Measurements from ENCODE around the gene SNORC.

Gene SNORC

DNA sequence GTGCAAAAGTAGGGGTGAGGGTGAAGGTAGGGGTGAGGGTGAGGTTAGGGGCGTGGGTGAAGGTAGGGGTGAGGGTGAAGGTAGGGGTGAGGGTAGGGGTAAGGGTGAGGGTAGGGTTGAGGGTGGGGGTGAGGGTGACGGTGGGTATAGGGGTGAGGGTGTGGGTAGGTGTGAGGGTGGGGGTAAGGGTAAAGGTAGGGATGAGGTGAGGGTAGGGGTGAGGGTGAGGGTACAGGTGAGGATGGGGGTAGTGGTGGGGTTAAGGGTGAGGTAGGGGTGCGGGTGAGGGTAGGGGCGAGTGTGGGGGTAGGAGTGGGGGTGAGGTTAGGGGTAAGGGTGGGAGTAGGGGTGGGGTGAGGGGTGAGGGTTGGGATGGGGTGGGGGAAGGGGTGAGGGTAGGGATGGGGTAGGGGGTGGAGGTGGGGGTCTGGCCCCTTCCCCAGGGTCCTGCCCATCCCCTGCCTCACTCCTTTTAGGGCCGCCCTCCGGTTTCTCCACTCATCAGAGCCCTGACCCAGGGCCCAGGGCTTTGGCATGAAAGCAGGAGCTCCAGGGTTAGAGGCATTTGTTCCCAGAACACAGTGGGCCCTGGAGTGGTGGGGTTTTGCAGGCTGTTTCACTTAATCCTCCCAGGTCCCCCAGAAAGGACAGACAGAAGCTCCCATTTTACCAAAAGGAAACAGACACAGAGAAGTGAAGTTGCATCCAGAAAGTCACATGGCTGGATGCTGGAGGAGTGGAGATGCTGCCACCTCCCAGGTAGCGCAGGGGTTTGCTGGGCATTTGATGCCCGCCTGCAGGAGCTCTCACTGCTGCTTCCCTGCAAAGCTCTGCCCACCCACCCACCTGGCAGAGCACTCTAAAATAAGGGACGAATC is 26.9 kb downstream of the SNORC start:
- no peak for DNase-seq

GRCh38 chr2:232897598-232898408 is 27.7 kb downstream of the SNORC start:
- no peak overlapping the region for H2BK15ac ChIP-seq (replicated peaks; ENCODE audit: low read depth)
- H3K79me2 ChIP-seq (ENCODE audit: control insufficient read depth, insufficient read depth, low read length), result no peaks in the 10 kb centered on the region
- no peak overlapping the region for H4K8ac ChIP-seq (ENCODE audit: low read depth, low read length)
- no peak overlapping the region for H3K18ac ChIP-seq (ENCODE audit: low read length)
- no peak overlapping the region for H3K4me2 ChIP-seq (ENCODE audit: low read length)
- H3K23ac ChIP-seq (ENCODE audit: low read length), result no peak overlapping the region
- DNase-seq, result no peak
- no peak overlapping the region for H2AK5ac ChIP-seq (ENCODE audit: low read length)
- H3K36me3 ChIP-seq (ENCODE audit: control insufficient read depth, insufficient read depth, low read length), result no peaks in the 10 kb centered on the region
- no peak overlapping the region for H3K56ac ChIP-seq (ENCODE audit: low read length)
- H3K4me3 ChIP-seq (ENCODE audit: low read length), result no peak overlapping the region
- H3K4ac ChIP-seq (ENCODE audit: low read depth, low read length), result no peak overlapping the region
- H3K9ac ChIP-seq (ENCODE audit: low read length), result no peak overlapping the region
- H4K5ac ChIP-seq (ENCODE audit: low read length), result no peak overlapping the region
- no peak overlapping the region for H3K27ac ChIP-seq (ENCODE audit: low read depth, low read length)
- no CpG with 5 or more reads among the region's 24 CpGs for WGBS (ENCODE audit: extremely low coverage, insufficient coverage, low lambda C conversion rate)
- H3K27me3 ChIP-seq (ENCODE audit: insufficient read depth, low read length, poor library complexity), result no peaks in the 10 kb centered on the region
- no peak overlapping the region for H2BK5ac ChIP-seq (ENCODE audit: low read length)
- H3K79me1 ChIP-seq (ENCODE audit: low read length), result no peaks in the 10 kb centered on the region
- no peaks in the 10 kb centered on the region for H3K4me1 ChIP-seq (ENCODE audit: control insufficient read depth, low read depth, low read length)
- no peak overlapping the region for H2BK120ac ChIP-seq (ENCODE audit: low read depth, low read length)

More for the DNA sequence above, 26.9 kb downstream of the SNORC start:
- Histone ChIP-seq H3K4me2 (ENCODE audit: low read length) (no peak overlapping the region), H3K4ac (ENCODE audit: low read depth, low read length) (no peak overlapping the region), H3K18ac (ENCODE audit: low read length) (no peak overlapping the region), H2BK15ac (replicated peaks; ENCODE audit: low read depth) (no peak overlapping the region), H2BK120ac (ENCODE audit: low read depth, low read length) (no peak overlapping the region), H3K56ac (ENCODE audit: low read length) (no peak overlapping the region), H3K36me3 (ENCODE audit: control insufficient read depth, insufficient read depth, low read length) (no peaks in the 10 kb centered on the region), H4K5ac (ENCODE audit: low read length) (no peak overlapping the region), H3K27ac (ENCODE audit: low read depth, low read length) (no peak overlapping the region), H3K79me1 (ENCODE audit: low read length) (no peaks in the 10 kb centered on the region), H3K23ac (ENCODE audit: low read length) (no peak overlapping the region), H3K27me3 (ENCODE audit: insufficient read depth, low read length, poor library complexity) (no peaks in the 10 kb centered on the region), H2BK5ac (ENCODE audit: low read length) (no peak overlapping the region), H3K79me2 (ENCODE audit: control insufficient read depth, insufficient read depth, low read length) (no peaks in the 10 kb centered on the region), H3K4me3 (ENCODE audit: low read length) (no peak overlapping the region), H2AK5ac (ENCODE audit: low read length) (no peak overlapping the region), H3K9ac (ENCODE audit: low read length) (no peak overlapping the region), H3K4me1 (ENCODE audit: control insufficient read depth, low read depth, low read length) (no peaks in the 10 kb centered on the region), H4K8ac (ENCODE audit: low read depth, low read length) (no peak overlapping the region)
- 73% methylated on average over 2 of the region's 9 CpGs for WGBS (ENCODE audit: extremely low coverage, insufficient coverage, low lambda C conversion rate)

DNA sequence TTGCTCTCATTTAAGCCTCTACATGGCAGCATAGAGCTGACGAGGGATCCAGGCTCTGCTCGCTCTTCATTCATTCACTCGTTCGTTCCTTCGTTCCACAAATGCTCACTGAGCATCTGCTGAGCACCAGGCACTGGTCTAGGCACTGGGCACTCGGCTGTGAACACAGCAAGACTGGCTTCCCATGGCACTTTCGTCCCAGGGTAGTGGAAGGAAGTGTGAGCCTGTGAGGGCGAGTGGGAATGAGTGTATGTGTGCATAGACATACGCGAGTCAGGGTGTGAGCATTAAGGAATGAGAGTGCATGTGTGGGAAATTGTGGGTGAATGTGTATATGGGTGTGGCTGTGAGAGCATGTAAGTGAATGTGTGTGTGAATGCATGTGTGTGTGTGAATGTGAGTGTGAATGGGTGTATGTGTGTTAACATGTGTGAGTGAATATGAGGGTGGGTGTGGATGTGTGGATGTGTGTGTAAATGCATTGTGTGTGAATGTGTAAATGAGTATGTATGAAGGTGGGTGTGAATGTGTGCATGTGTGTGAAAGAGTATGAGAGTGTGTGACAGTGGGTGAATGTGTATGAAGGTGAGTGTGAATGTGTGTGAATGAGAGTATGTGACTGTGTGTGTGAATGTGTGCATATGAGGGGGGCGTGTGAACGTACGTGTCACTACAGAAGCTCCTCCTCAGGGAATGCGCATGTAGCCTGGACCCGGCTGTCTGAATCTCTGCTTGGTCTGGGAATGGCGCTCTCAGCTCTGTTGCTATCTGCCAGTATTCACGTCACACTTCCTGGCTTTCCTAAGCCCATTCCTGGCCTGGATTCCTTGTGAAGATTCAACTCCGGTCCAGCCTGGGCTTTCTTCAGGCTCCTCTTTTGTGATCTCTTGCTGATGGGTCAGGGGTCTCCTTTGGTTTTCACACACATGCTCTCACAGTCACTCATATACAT is 28.8 kb downstream of the SNORC start:
- Histone ChIP-seq H2BK5ac (ENCODE audit: low read length) (no peak overlapping the region), H2BK120ac (ENCODE audit: low read depth, low read length) (no peak overlapping the region), H3K27me3 (ENCODE audit: insufficient read depth, low read length, poor library complexity) (no peaks in the 10 kb centered on the region), H3K56ac (ENCODE audit: low read length) (no peak overlapping the region), H3K27ac (ENCODE audit: low read depth, low read length) (no peak overlapping the region), H3K4me1 (ENCODE audit: control insufficient read depth, low read depth, low read length) (no peaks in the 10 kb centered on the region), H3K9ac (ENCODE audit: low read length) (no peak overlapping the region), H3K18ac (ENCODE audit: low read length) (no peak overlapping the region), H2BK15ac (replicated peaks; ENCODE audit: low read depth) (no peak overlapping the region), H3K36me3 (ENCODE audit: control insufficient read depth, insufficient read depth, low read length) (no peaks in the 10 kb centered on the region), H3K79me1 (ENCODE audit: low read length) (no peaks in the 10 kb centered on the region), H3K79me2 (ENCODE audit: control insufficient read depth, insufficient read depth, low read length) (no peaks in the 10 kb centered on the region), H2AK5ac (ENCODE audit: low read length) (no peak overlapping the region), H3K4ac (ENCODE audit: low read depth, low read length) (no peak overlapping the region), H3K4me2 (ENCODE audit: low read length) (no peak overlapping the region), H3K4me3 (ENCODE audit: low read length) (no peak overlapping the region), H3K23ac (ENCODE audit: low read length) (no peak overlapping the region), H4K5ac (ENCODE audit: low read length) (no peak overlapping the region), H4K8ac (ENCODE audit: low read depth, low read length) (no peak overlapping the region)
- no peak for DNase-seq
- WGBS (ENCODE audit: extremely low coverage, insufficient coverage, low lambda C conversion rate), result 100% methylated on average over 1 of the region's 18 CpGs

DNA sequence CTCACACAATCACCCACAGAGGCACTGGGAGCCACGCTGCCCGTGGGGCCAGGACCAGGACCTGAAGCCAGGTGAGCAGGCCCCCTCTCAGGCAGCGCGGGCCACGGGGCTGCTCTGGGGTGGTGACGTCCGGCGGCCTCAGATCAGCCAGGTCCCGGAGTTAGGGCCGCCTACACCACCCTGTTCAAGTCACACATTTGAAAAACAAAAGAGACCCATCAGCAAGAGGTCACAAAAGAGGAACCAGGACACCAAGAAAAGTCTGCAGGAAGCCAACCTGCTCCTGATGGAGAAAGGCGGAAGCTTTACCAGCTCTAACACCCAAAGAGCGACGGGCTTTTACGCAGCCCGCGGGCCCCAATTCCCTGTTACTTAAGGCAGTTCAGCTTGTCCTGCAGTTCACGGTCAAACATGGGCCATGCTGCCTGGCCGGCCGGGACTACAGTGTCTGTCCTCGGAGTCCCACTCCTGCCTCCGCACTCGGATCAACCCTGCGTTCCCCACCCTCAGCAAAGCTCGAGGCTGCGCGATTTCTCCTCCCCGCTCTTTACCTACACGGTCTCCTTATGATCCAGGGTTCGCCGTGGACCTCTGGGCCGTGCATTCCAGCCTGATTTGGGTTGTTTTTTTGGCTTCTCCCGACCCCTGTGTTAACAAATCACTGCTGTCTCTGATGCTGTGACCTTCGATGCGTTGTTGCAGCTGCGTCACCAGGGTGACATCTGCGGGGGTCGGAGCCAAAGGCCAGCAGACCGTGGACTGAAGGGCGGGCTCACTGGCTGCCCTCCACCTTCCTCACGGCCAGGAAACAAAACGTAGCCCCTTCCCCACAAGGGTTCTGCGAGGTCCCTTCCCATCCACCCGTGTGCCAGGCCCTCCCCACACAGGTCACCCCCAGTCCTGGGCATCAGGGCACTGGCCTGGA is 31.0 kb downstream of the SNORC start:
- Histone ChIP-seq H3K4ac (ENCODE audit: low read depth, low read length) (no peak overlapping the region), H2BK5ac (ENCODE audit: low read length) (no peak overlapping the region), H4K8ac (ENCODE audit: low read depth, low read length) (no peak overlapping the region), H3K27ac (ENCODE audit: low read depth, low read length) (no peak overlapping the region), H3K36me3 (ENCODE audit: control insufficient read depth, insufficient read depth, low read length) (no peaks in the 10 kb centered on the region), H2BK15ac (replicated peaks; ENCODE audit: low read depth) (no peak overlapping the region), H3K23ac (ENCODE audit: low read length) (no peak overlapping the region), H3K4me3 (ENCODE audit: low read length) (no peak overlapping the region), H3K18ac (ENCODE audit: low read length) (no peak overlapping the region), H3K79me1 (ENCODE audit: low read length) (no peaks in the 10 kb centered on the region), H3K27me3 (ENCODE audit: insufficient read depth, low read length, poor library complexity) (no peaks in the 10 kb centered on the region), H2BK120ac (ENCODE audit: low read depth, low read length) (no peak overlapping the region), H3K4me2 (ENCODE audit: low read length) (no peak overlapping the region), H3K79me2 (ENCODE audit: control insufficient read depth, insufficient read depth, low read length) (no peaks in the 10 kb centered on the region), H3K4me1 (ENCODE audit: control insufficient read depth, low read depth, low read length) (no peaks in the 10 kb centered on the region), H3K56ac (ENCODE audit: low read length) (peak overlapping the region; percentile 34), H4K5ac (ENCODE audit: low read length) (no peak overlapping the region), H3K9ac (ENCODE audit: low read length) (no peak overlapping the region), H2AK5ac (ENCODE audit: low read length) (no peak overlapping the region)
- WGBS (ENCODE audit: extremely low coverage, insufficient coverage, low lambda C conversion rate), result no CpG with 5 or more reads among the region's 43 CpGs
- peak; percentile 11 for DNase-seq

Data from mesendoderm (in vitro differentiated cells).